Chondrocyte (in vitro differentiated cells): ENCODE measurements around the gene KCNT1. TPM values are rescaled to one million over a fixed set of nuclear protein-coding genes. Genes with fewer than 3 reads are reported as not detected.

Source experiments
- DNase-seq: peaks from one replicate; pipeline ENCODE4 v3.0.0; 2021; ENCODE audit warnings: mixed read lengths, low spot score
- H3K27ac Mint-ChIP-seq: one replicate; pipeline ENCODE4 v1.8.0; 2021; ENCODE audit warnings: mild to moderate bottlenecking, moderate library complexity, mixed read lengths; ENCODE audit not compliant: unreplicated experiment
- H3K27me3 Mint-ChIP-seq: 2 replicates; pipeline ENCODE4 v1.8.0; 2021; ENCODE audit warnings: low read depth, mixed read lengths
- H3K36me3 Mint-ChIP-seq: 2 replicates; pipeline ENCODE4 v1.8.0; 2021; ENCODE audit warnings: low read depth, mixed read lengths
- H3K4me1 Mint-ChIP-seq: 2 replicates; pipeline ENCODE4 v1.8.0; 2021; ENCODE audit warnings: low read depth, mild to moderate bottlenecking, mixed read lengths
- H3K4me3 Mint-ChIP-seq: one replicate; pipeline ENCODE4 v1.8.0; 2021; ENCODE audit warnings: mild to moderate bottlenecking, moderate library complexity, mixed read lengths; ENCODE audit not compliant: unreplicated experiment
- H3K9me3 Mint-ChIP-seq: 2 replicates; pipeline ENCODE4 v1.8.0; 2021; ENCODE audit warnings: low read depth, mixed read lengths
- CTCF ChIP-seq: fragments of 200-600 bp; sonication (generic); IDR thresholded peaks from 2 replicates; pipeline ENCODE4 v1.5.0; 2021; ENCODE audit warnings: antibody characterized with exemption, mild to moderate bottlenecking, moderate library complexity
- total RNA-seq: library from RNA; stranded (reverse); gene quantifications from 3 replicates; pipeline ENCODE4 v1.2.1, GENCODE V29; 2021

Gene KCNT1
- total RNA-seq, 1 donor from 2014 or later: not detected

DNA sequence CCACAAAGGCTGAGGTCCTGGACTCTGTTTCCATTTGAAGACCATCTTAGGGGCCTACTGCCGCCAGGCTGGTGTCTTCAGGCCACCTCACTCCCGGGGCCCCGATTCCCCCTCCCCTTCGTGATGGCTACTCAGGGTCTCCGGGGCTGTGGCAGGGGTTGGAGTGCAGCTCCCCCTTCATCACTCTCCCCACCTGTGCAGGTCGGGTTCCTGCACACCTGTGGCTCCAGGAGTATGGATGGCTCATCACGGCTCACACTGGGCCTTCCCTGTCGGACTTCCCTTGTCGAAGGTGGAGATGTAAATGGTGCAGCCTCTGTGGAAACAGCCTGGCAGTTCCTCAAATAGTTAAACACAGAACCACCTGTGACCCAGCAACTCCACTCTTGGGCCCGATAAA is 27.0 kb upstream of the KCNT1 start:
- peak; percentile 59 for DNase-seq
- Mint-ChIP-seq H3K27me3 (peaks cover 32% of the 10 kb centered on the region), H3K4me3 (no peak overlapping the region), H3K36me3 (no peaks in the 10 kb centered on the region), H3K27ac (no peak overlapping the region), H3K4me1 (no peaks in the 10 kb centered on the region), H3K9me3 (no peaks in the 10 kb centered on the region)
- TF ChIP-seq CTCF: no peak

- Mint-ChIP-seq H3K27ac (no peak overlapping the region), H3K9me3 (no peaks in the 10 kb centered on the region), H3K4me3 (no peak overlapping the region), H3K36me3 (no peaks in the 10 kb centered on the region), H3K27me3 (peaks cover 39% of the 10 kb centered on the region), H3K4me1 (no peaks in the 10 kb centered on the region)
- no peak for DNase-seq
- no peak for TF ChIP-seq CTCF
Observed at GRCh38 chr9:135676891-135677290, 25.1 kb upstream of the KCNT1 start.

GRCh38 chr9:135677641-135678168 is 24.3 kb upstream of the KCNT1 start:
- DNase-seq: no peak
- H3K27ac Mint-ChIP-seq: no peak overlapping the region
- H3K4me3 Mint-ChIP-seq: no peak overlapping the region
- H3K36me3 Mint-ChIP-seq: no peaks in the 10 kb centered on the region
- no peaks in the 10 kb centered on the region for H3K4me1 Mint-ChIP-seq
- TF ChIP-seq CTCF: no peak
- H3K27me3 Mint-ChIP-seq: peaks cover 38% of the 10 kb centered on the region
- no peaks in the 10 kb centered on the region for H3K9me3 Mint-ChIP-seq

DNA sequence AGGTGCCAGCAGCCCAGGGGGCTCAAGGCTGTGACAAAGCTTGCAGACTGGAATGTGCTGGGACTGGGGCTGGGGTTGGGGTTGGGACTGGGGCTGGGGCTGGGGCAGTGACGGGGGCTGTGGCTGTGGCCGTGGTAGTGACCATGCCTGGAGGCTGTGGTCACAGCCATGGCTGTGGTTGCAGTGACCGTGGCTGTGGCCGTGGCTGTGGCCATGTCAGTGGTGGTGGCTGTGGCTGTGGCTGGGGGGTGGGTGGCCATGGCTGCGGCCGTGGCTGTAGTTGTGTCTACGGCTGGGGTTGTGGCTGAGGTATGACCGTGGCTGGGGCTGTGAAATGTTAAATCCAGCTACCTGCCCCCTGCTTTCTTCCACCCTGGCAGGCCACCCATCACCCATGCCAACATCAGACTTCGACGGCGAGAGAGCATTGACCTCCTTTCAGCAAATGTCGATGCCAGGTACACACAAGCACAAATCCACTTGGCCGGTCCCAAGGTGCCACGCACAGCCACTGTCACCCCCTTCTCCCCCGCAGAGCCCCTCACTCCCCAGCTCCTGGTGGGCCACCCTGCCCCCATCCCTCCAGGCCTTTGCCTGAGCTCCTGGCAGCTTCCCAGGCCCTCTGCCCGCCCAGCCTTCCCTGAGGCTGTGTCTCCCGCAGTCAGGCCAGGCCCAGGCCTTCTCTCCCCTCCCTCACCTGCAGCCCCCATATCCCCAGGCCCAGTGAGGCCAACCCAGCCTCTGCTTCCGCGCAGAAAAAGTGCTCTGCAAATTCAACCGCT is 23.6 kb upstream of the KCNT1 start:
- Mint-ChIP-seq H3K27me3 (peaks cover 37% of the 10 kb centered on the region), H3K4me1 (no peaks in the 10 kb centered on the region), H3K27ac (no peak overlapping the region), H3K4me3 (no peak overlapping the region), H3K36me3 (no peaks in the 10 kb centered on the region), H3K9me3 (no peaks in the 10 kb centered on the region)
- no peak for TF ChIP-seq CTCF
- no peak for DNase-seq

- no peak for DNase-seq
- no peaks in the 10 kb centered on the region for H3K4me1 Mint-ChIP-seq
- H3K27me3 Mint-ChIP-seq: peaks cover 39% of the 10 kb centered on the region
Observed at GRCh38 chr9:135680056-135680455, 21.9 kb upstream of the KCNT1 start.

More at GRCh38 chr9:135680056-135680455, 21.9 kb upstream of the KCNT1 start:
- TF ChIP-seq CTCF: no peak
- Mint-ChIP-seq H3K36me3 (no peaks in the 10 kb centered on the region), H3K4me3 (no peak overlapping the region), H3K27ac (no peak overlapping the region), H3K9me3 (no peaks in the 10 kb centered on the region)
